Measurements from ENCODE around the gene GLTP. TPM values are rescaled to one million over a fixed set of nuclear protein-coding genes. Genes with fewer than 3 reads are reported as not detected.

Gene GLTP
- total RNA-seq, 1 donor from 2014 or later, result 51.2 TPM

GRCh38 chr12:109841356-109841755, 39.0 kb downstream of the GLTP start:
- no peaks in the 10 kb centered on the region for H3K9me3 Mint-ChIP-seq (ENCODE audit: unreplicated experiment)
- no peak overlapping the region for H3K27ac Mint-ChIP-seq (ENCODE audit: unreplicated experiment)
- no peak for TF ChIP-seq CTCF (IDR thresholded peaks at IDR 0.05; ENCODE audit: unreplicated experiment)
- H3K4me3 Mint-ChIP-seq (ENCODE audit: unreplicated experiment), result no peak overlapping the region
- no peak for DNase-seq (ENCODE audit: low spot score)
- H3K27me3 Mint-ChIP-seq (ENCODE audit: unreplicated experiment), result peaks cover 6% of the 10 kb centered on the region
- peaks cover 13% of the 10 kb centered on the region for H3K4me1 Mint-ChIP-seq (ENCODE audit: unreplicated experiment)
- no peaks in the 10 kb centered on the region for H3K36me3 Mint-ChIP-seq (ENCODE audit: low read depth, unreplicated experiment)

DNA sequence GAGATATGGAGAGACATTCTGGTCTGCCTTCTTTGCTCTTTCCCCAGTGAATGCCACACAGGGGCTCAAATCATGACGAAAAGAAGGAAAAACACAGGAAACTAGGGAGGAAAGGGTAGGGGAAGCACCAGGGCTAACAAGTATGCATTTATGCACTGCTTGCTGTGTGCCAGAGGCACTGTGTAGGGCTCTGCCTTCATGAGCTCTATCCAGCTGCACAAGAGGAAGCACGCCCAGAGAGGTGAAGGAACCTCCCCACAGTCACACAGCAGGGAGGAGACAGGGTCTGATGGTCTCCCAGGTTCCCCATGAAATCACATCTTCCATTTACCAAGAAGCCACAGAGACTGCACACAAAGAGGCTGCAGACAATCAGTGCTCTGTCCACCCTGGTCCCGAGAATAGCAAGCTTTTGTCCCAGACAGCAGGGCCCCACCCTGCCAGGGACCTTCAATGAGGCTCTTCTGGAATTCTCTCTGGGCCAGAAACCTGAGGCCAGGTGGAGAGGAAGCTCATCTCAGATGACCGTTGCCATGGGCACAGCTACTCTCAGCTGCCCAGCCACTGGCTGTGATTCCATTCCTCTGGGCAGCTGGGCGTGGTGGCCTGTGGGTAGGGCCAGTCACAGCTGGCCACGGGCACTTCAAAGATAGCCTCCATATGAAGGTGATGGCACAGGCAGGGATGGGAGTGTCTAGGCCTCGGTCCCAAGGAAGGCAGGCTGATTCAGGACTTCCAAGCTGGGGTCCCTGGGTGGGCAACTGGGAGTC, 39.9 kb downstream of the GLTP start:
- Mint-ChIP-seq H3K4me1 (ENCODE audit: unreplicated experiment) (peaks cover 13% of the 10 kb centered on the region), H3K4me3 (ENCODE audit: unreplicated experiment) (peak overlapping the region; percentile 56), H3K27ac (ENCODE audit: unreplicated experiment) (no peak overlapping the region), H3K9me3 (ENCODE audit: unreplicated experiment) (no peaks in the 10 kb centered on the region), H3K36me3 (ENCODE audit: low read depth, unreplicated experiment) (no peaks in the 10 kb centered on the region), H3K27me3 (ENCODE audit: unreplicated experiment) (peaks cover 3% of the 10 kb centered on the region)
- no peak for TF ChIP-seq CTCF (IDR thresholded peaks at IDR 0.05; ENCODE audit: unreplicated experiment)
- DNase-seq (ENCODE audit: low spot score), result no peak

DNA sequence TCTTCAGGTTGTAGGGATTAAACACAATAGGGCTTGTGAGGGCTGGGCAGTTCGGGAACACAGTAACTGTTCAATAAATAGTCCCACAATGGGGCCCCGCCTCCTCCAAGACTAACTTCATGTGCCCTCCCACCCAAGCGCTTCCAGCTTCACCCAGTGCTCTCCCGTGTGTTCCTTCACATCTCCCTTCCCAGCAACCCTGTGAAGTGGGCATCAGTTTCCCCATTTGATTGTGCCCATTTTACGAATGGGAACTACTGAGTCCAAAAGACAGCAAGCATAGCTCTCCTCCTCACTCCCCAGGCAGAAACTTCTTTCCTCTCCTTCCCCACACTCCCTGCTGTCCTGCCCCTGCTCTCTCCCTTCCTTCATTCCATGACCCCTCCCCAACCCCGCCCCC, 40.9 kb downstream of the GLTP start:
- H3K9me3 Mint-ChIP-seq (ENCODE audit: unreplicated experiment), result no peaks in the 10 kb centered on the region
- H3K27ac Mint-ChIP-seq (ENCODE audit: unreplicated experiment), result no peak overlapping the region
- H3K27me3 Mint-ChIP-seq (ENCODE audit: unreplicated experiment), result peaks cover 5% of the 10 kb centered on the region
- H3K4me3 Mint-ChIP-seq (ENCODE audit: unreplicated experiment), result no peak overlapping the region
- TF ChIP-seq CTCF (IDR thresholded peaks at IDR 0.05; ENCODE audit: unreplicated experiment), result no peak
- H3K36me3 Mint-ChIP-seq (ENCODE audit: low read depth, unreplicated experiment), result no peaks in the 10 kb centered on the region
- no peak for DNase-seq (ENCODE audit: low spot score)
- peaks cover 11% of the 10 kb centered on the region for H3K4me1 Mint-ChIP-seq (ENCODE audit: unreplicated experiment)

DNA sequence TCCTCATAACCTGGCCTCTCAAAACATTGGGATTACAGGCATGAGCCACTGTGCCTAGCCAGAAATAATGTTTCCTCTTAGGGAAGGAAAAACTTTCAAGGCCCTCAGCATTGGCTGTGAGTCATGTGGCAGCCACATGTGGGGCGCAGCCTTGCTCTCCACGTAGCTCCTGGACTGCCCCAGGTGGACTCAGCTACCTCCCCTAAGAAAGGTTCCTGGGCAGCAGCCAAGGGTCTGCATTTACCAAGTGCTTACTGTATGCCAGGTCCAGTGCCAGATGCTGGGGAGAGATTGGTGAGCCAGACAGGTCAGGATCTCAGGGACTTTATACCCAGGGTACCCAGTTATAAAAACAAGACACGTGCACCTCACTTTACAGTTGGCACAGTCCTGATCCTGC, 43.4 kb downstream of the GLTP start:
- Mint-ChIP-seq H3K4me3 (ENCODE audit: unreplicated experiment) (no peak overlapping the region), H3K9me3 (ENCODE audit: unreplicated experiment) (no peaks in the 10 kb centered on the region), H3K27ac (ENCODE audit: unreplicated experiment) (no peak overlapping the region), H3K36me3 (ENCODE audit: low read depth, unreplicated experiment) (no peaks in the 10 kb centered on the region), H3K27me3 (ENCODE audit: unreplicated experiment) (peaks cover 10% of the 10 kb centered on the region), H3K4me1 (ENCODE audit: unreplicated experiment) (peaks cover 15% of the 10 kb centered on the region)
- no peak for DNase-seq (ENCODE audit: low spot score)
- no peak for TF ChIP-seq CTCF (IDR thresholded peaks at IDR 0.05; ENCODE audit: unreplicated experiment)

- no peaks in the 10 kb centered on the region for H3K9me3 Mint-ChIP-seq (ENCODE audit: unreplicated experiment)
- no peak for TF ChIP-seq CTCF (IDR thresholded peaks at IDR 0.05; ENCODE audit: unreplicated experiment)
- H3K4me1 Mint-ChIP-seq (ENCODE audit: unreplicated experiment), result peaks cover 15% of the 10 kb centered on the region
- no peak for DNase-seq (ENCODE audit: low spot score)
- no peaks in the 10 kb centered on the region for H3K36me3 Mint-ChIP-seq (ENCODE audit: low read depth, unreplicated experiment)
- H3K4me3 Mint-ChIP-seq (ENCODE audit: unreplicated experiment), result no peak overlapping the region
- H3K27me3 Mint-ChIP-seq (ENCODE audit: unreplicated experiment), result peaks cover 9% of the 10 kb centered on the region
- no peak overlapping the region for H3K27ac Mint-ChIP-seq (ENCODE audit: unreplicated experiment)
Measured at GRCh38 chr12:109835827-109836226, 44.5 kb downstream of the GLTP start.
